ENCODE data around the gene WDR27.
A peak's percentile ranks its signal among the peaks of the same experiment; 100 is the strongest.

WDR27 gene

DNA sequence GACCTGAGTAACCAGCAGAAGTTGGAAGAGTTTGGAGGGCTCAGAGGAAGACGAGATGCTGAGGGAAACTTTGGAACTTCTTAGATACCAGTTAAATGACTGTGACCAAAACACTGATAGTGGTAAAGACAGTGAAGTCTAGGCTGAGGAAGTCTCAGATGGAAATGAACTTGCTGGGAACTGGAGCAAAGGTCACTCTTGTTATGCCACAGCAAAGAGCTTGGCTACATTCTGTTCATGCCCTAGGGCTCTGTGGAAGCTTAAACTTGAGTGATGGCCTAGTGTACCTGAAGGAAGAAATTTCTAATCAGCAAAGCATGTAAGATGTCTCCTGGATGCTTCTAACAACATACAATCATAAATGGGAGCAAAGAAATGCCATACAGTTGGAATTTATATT lies 24.7 kb downstream of the WDR27 start:
- Histone ChIP-seq H3K36me3 (ENCODE audit: insufficient read depth, low read length) (peaks cover 60% of the 10 kb centered on the region), H3K4me1 (ENCODE audit: insufficient read depth, low read length) (no peaks in the 10 kb centered on the region), H3K27ac (ENCODE audit: low read depth, low read length) (no peak overlapping the region), H3K9ac (ENCODE audit: low read depth, low read length) (no peak overlapping the region), H3K27me3 (ENCODE audit: insufficient read depth, low read length) (no peaks in the 10 kb centered on the region), H3K9me3 (ENCODE audit: insufficient read depth, low read depth, low read length) (no peaks in the 10 kb centered on the region), H3K4me3 (ENCODE audit: low read length) (no peak overlapping the region)
- 95% methylated on average over 1 of the region's 1 CpG for WGBS

DNA sequence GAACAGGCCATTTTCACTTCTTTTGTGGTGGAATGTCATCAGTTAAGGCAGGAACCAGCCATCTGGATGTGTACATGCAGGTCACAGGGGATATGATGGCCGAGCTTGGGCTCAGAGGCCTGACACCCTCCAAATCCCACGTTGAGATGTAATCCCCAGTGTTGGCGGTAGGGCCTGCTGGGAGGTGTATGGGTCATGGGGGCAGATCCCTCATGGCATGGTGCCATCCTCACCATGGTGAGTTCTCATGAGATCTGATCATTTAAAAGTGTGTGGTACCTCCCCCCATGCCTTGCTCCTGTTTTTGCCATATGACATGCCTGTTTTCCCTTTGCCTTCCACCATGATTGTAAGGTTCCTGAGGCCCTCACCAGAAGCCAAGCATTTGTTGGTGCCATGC lies 26.8 kb downstream of the WDR27 start:
- no peak overlapping the region for H3K9ac ChIP-seq (ENCODE audit: low read depth, low read length)
- no peaks in the 10 kb centered on the region for H3K27me3 ChIP-seq (ENCODE audit: insufficient read depth, low read length)
- WGBS, result 82% methylated on average over 3 of the region's 3 CpGs
- H3K27ac ChIP-seq (ENCODE audit: low read depth, low read length), result no peak overlapping the region
- no peaks in the 10 kb centered on the region for H3K4me1 ChIP-seq (ENCODE audit: insufficient read depth, low read length)
- H3K9me3 ChIP-seq (ENCODE audit: insufficient read depth, low read depth, low read length), result no peaks in the 10 kb centered on the region
- H3K4me3 ChIP-seq (ENCODE audit: low read length), result no peak overlapping the region
- H3K36me3 ChIP-seq (ENCODE audit: insufficient read depth, low read length), result peaks cover 64% of the 10 kb centered on the region

DNA sequence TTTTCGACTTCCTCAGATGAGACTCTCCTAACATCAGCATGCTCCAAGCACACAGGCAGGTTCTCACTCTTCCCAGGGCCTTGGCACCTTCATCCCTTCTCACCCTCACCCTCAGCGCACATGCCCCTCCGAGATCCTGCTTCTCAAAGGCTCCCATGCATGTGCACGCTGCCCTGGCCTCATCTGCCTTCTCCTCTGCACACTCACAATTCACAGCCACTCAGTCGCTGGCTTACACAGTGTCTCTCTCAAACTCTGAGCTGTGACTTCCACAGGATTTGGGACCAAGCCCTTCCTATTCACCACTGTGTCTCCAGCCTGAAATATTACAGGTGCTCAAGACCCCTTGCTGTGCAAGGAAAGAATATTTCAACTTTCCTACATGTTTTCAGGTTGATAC lies 30.3 kb downstream of the WDR27 start:
- no peak overlapping the region for H3K27ac ChIP-seq (ENCODE audit: low read depth, low read length)
- H3K36me3 ChIP-seq (ENCODE audit: insufficient read depth, low read length), result peaks cover 67% of the 10 kb centered on the region
- H3K27me3 ChIP-seq (ENCODE audit: insufficient read depth, low read length), result no peaks in the 10 kb centered on the region
- H3K4me3 ChIP-seq (ENCODE audit: low read length), result no peak overlapping the region
- no peak overlapping the region for H3K9ac ChIP-seq (ENCODE audit: low read depth, low read length)
- peaks cover 19% of the 10 kb centered on the region for H3K4me1 ChIP-seq (ENCODE audit: insufficient read depth, low read length)
- H3K9me3 ChIP-seq (ENCODE audit: insufficient read depth, low read depth, low read length), result no peaks in the 10 kb centered on the region
- 95% methylated on average over 5 of the region's 5 CpGs for WGBS

- no peaks in the 10 kb centered on the region for H3K9me3 ChIP-seq (ENCODE audit: insufficient read depth, low read depth, low read length)
- H3K4me3 ChIP-seq (ENCODE audit: low read length), result no peak overlapping the region
- H3K27me3 ChIP-seq (ENCODE audit: insufficient read depth, low read length), result no peaks in the 10 kb centered on the region
- no peak overlapping the region for H3K9ac ChIP-seq (ENCODE audit: low read depth, low read length)
- H3K4me1 ChIP-seq (ENCODE audit: insufficient read depth, low read length), result peaks cover 19% of the 10 kb centered on the region
- H3K27ac ChIP-seq (ENCODE audit: low read depth, low read length), result no peak overlapping the region
- WGBS, result 93% methylated on average over 7 of the region's 7 CpGs
- peaks cover 80% of the 10 kb centered on the region for H3K36me3 ChIP-seq (ENCODE audit: insufficient read depth, low read length)
These were observed 31.9 kb downstream of the WDR27 start for GRCh38 chr6:169669889-169670288.

- Histone ChIP-seq H3K27ac (ENCODE audit: low read depth, low read length) (no peak overlapping the region), H3K9ac (ENCODE audit: low read depth, low read length) (no peak overlapping the region), H3K4me1 (ENCODE audit: insufficient read depth, low read length) (peaks cover 19% of the 10 kb centered on the region), H3K27me3 (ENCODE audit: insufficient read depth, low read length) (no peaks in the 10 kb centered on the region), H3K9me3 (ENCODE audit: insufficient read depth, low read depth, low read length) (no peaks in the 10 kb centered on the region), H3K4me3 (ENCODE audit: low read length) (no peak overlapping the region), H3K36me3 (ENCODE audit: insufficient read depth, low read length) (peaks cover 85% of the 10 kb centered on the region)
- 94% methylated on average over 6 of the region's 6 CpGs for WGBS
These were observed 32.7 kb downstream of the WDR27 start for GRCh38 chr6:169669147-169669546.

DNA sequence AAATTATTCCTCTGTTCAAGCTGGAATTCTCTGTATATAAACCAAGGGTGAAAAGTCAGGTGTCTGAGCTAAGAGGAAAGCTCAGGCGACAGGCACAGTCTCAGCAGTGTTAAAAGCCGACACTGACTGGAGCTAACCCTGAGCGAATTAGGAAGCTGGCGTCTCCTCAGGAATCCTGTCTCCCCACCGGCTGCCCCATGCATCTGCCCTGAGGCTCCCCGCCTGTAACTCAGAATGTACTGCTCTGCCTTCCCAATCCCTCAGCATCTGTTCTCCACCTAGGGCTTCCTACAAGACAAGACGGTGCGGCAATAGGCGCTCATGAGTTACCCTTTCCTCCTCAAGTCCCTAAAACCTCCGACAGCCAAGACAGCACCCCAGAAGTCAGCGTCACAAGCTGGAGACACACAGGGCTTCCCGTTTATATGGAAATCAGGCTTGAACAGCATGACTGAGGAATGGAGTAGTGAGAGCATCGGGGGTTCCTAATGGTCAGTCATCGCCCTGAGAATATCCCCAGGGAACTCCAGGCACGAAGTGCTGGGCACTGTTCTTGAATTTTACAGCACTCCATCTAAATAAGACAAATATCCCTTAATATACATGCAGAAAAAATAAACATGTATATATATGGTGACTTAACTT lies 33.5 kb downstream of the WDR27 start:
- Histone ChIP-seq H3K27me3 (ENCODE audit: insufficient read depth, low read length) (no peaks in the 10 kb centered on the region), H3K27ac (ENCODE audit: low read depth, low read length) (peak overlapping the region; percentile 49; the same call in 1 of the 2 replicates), H3K36me3 (ENCODE audit: insufficient read depth, low read length) (peaks cover 93% of the 10 kb centered on the region), H3K9me3 (ENCODE audit: insufficient read depth, low read depth, low read length) (no peaks in the 10 kb centered on the region), H3K4me1 (ENCODE audit: insufficient read depth, low read length) (peaks cover 19% of the 10 kb centered on the region), H3K9ac (ENCODE audit: low read depth, low read length) (no peak overlapping the region), H3K4me3 (ENCODE audit: low read length) (no peak overlapping the region)
- 69% methylated on average over 14 of the region's 15 CpGs for WGBS

DNA sequence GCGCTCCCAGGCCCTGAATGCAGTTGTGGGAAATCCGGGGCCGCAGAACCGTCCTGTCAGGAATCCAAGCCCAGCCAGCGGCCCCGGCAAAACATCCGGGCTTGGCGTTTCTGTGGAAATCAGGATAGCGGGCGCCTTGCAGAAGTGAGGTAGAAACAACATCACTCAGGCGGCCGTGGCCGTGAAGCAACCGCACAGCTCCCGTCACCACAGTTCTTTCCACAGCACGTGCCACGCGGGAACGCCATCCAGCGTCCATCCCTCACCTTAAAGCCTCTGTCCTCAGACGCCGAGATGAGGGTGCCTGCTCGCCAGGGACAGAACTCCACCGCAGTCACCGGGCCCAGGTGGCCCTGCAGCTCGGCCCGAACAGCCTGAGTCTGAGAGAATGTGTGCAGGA lies 34.1 kb downstream of the WDR27 start:
- Histone ChIP-seq H3K9me3 (ENCODE audit: insufficient read depth, low read depth, low read length) (no peaks in the 10 kb centered on the region), H3K4me3 (ENCODE audit: low read length) (no peak overlapping the region), H3K4me1 (ENCODE audit: insufficient read depth, low read length) (peaks cover 19% of the 10 kb centered on the region), H3K9ac (ENCODE audit: low read depth, low read length) (no peak overlapping the region), H3K36me3 (ENCODE audit: insufficient read depth, low read length) (peaks cover 95% of the 10 kb centered on the region), H3K27me3 (ENCODE audit: insufficient read depth, low read length) (no peaks in the 10 kb centered on the region), H3K27ac (ENCODE audit: low read depth, low read length) (no peak overlapping the region; the same call in 1 of the 2 replicates)
- whole genome bisulfite sequencing, result 95% methylated on average over 27 of the region's 27 CpGs

DNA sequence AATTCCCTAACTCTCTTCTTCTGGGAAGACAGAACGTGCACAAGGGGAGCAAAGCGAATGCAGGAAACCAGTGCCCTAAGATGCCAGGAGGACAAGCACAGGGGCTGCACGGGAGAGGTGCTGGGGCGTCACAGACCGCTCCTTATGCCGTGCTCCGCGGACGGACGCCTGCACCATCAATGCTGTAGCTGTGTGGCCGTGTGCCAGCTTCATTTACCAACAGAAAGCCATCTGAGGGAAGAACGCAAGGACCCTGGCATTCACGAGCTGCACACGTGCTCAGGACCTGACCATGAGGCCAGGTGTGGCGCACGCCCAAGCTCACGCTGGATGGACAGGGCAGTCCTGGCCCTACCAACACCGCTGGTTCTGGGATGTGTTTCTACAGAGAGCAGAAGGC lies 35.4 kb downstream of the WDR27 start:
- H3K4me1 ChIP-seq (ENCODE audit: insufficient read depth, low read length), result peaks cover 19% of the 10 kb centered on the region
- no peaks in the 10 kb centered on the region for H3K27me3 ChIP-seq (ENCODE audit: insufficient read depth, low read length)
- H3K27ac ChIP-seq (ENCODE audit: low read depth, low read length), result no peak overlapping the region
- H3K9me3 ChIP-seq (ENCODE audit: insufficient read depth, low read depth, low read length), result no peaks in the 10 kb centered on the region
- no peak overlapping the region for H3K9ac ChIP-seq (ENCODE audit: low read depth, low read length)
- WGBS, result 96% methylated on average over 18 of the region's 18 CpGs
- H3K36me3 ChIP-seq (ENCODE audit: insufficient read depth, low read length), result peaks cover 92% of the 10 kb centered on the region
- H3K4me3 ChIP-seq (ENCODE audit: low read length), result no peak overlapping the region

DNA sequence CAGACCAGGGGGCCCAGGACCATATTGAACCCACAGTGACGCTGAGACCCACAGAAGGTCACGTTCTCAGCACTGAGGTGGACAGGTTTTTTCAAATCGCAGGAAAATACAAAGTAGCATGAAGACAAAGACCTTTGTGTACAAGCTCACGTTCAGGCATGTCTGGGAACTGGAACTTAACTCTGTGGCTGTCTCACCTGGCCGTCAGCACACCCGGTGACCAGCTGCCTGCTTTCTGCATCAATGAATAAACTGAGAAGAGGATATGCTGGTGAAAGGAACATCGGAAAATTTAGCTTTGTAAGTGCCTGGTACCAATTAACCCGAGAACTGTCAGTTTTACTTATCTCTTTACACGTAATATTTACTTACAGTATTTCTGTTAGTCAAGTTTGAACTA lies 36.5 kb downstream of the WDR27 start:
- 96% methylated on average over 9 of the region's 9 CpGs for WGBS
- H3K9me3 ChIP-seq (ENCODE audit: insufficient read depth, low read depth, low read length), result no peaks in the 10 kb centered on the region

DNA sequence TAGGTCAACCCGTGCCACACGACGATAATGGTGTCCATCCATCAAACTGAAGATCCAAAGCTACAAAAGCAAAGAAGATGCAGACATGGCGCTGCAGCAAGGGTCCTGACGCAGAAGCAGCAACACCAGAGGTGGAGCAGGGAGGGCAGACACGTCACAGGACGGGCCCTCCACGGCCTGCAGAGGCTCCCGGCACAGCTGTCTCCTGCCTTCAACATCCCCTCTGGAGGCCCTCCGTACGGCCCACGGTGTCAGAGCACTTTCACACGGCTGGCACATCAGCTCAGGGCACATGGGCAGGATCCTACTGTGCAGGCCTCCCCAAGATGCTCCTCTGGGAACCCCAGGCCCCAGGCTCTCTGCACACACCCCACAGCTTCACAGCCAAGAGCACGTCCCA lies 37.6 kb downstream of the WDR27 start:
- Histone ChIP-seq H3K9ac (ENCODE audit: low read depth, low read length) (no peak overlapping the region), H3K27me3 (ENCODE audit: insufficient read depth, low read length) (no peaks in the 10 kb centered on the region), H3K36me3 (ENCODE audit: insufficient read depth, low read length) (peaks cover 89% of the 10 kb centered on the region), H3K4me1 (ENCODE audit: insufficient read depth, low read length) (peaks cover 14% of the 10 kb centered on the region), H3K4me3 (ENCODE audit: low read length) (no peak overlapping the region), H3K27ac (ENCODE audit: low read depth, low read length) (no peak overlapping the region), H3K9me3 (ENCODE audit: insufficient read depth, low read depth, low read length) (no peaks in the 10 kb centered on the region)
- 97% methylated on average over 14 of the region's 14 CpGs for WGBS

More for the DNA sequence above, 36.5 kb downstream of the WDR27 start:
- Histone ChIP-seq H3K9ac (ENCODE audit: low read depth, low read length) (no peak overlapping the region), H3K27me3 (ENCODE audit: insufficient read depth, low read length) (no peaks in the 10 kb centered on the region), H3K27ac (ENCODE audit: low read depth, low read length) (no peak overlapping the region), H3K4me1 (ENCODE audit: insufficient read depth, low read length) (peaks cover 19% of the 10 kb centered on the region), H3K4me3 (ENCODE audit: low read length) (no peak overlapping the region), H3K36me3 (ENCODE audit: insufficient read depth, low read length) (peaks cover 91% of the 10 kb centered on the region)

- H3K4me3 ChIP-seq (ENCODE audit: low read length), result no peak overlapping the region
- H3K4me1 ChIP-seq (ENCODE audit: insufficient read depth, low read length), result peaks cover 7% of the 10 kb centered on the region
- H3K36me3 ChIP-seq (ENCODE audit: insufficient read depth, low read length), result peaks cover 87% of the 10 kb centered on the region
- no peaks in the 10 kb centered on the region for H3K9me3 ChIP-seq (ENCODE audit: insufficient read depth, low read depth, low read length)
- 95% methylated on average over 8 of the region's 8 CpGs for WGBS
- no peak overlapping the region for H3K27ac ChIP-seq (ENCODE audit: low read depth, low read length)
- H3K9ac ChIP-seq (ENCODE audit: low read depth, low read length), result no peak overlapping the region
- no peaks in the 10 kb centered on the region for H3K27me3 ChIP-seq (ENCODE audit: insufficient read depth, low read length)
These were observed 38.4 kb downstream of the WDR27 start for GRCh38 chr6:169663468-169663867.

GRCh38 chr6:169661391-169661756 lies 40.5 kb downstream of the WDR27 start:
- 0 out of 2 replicates have a peak, but pooled peaks cover 2% of the 10 kb centered on the region for H3K9me3 ChIP-seq (ENCODE audit: insufficient read depth, low read depth, low read length)
- H3K27me3 ChIP-seq (ENCODE audit: insufficient read depth, low read length), result no peaks in the 10 kb centered on the region
- WGBS, result 97% methylated on average over 7 of the region's 7 CpGs
- H3K9ac ChIP-seq (ENCODE audit: low read depth, low read length), result no peak overlapping the region
- H3K36me3 ChIP-seq (ENCODE audit: insufficient read depth, low read length), result peaks cover 89% of the 10 kb centered on the region
- H3K4me3 ChIP-seq (ENCODE audit: low read length), result no peak overlapping the region
- no peaks in the 10 kb centered on the region for H3K4me1 ChIP-seq (ENCODE audit: insufficient read depth, low read length)
- H3K27ac ChIP-seq (ENCODE audit: low read depth, low read length), result no peak overlapping the region
